Activated naive CD8-positive, alpha-beta T cell treated with anti-CD3 and anti-CD28 coated beads, Interleukin-2, amount 10 ng/mL, durations not matched to agents 7 days and 5 days (primary cell): Measurements from ENCODE around the gene FGF5. TPM values are rescaled to one million over a fixed set of nuclear protein-coding genes. Genes with fewer than 3 reads are reported as not detected.

Source experiments
- total RNA-seq, 2 experiments: library from RNA; stranded (reverse); gene quantifications; one replicate each; pipeline ENCODE4 v1.2.3, GENCODE V29; 2021

FGF5 gene
- total RNA-seq, 2 experiments from 2014 or later, result not detected

Other genes with a start within 250 kb of the FGF5 start
- 10 to 100 TPM; 20.8 to 27.6 TPM for gene ANTXR2, start 193.4 kb upstream of the FGF5 start, total RNA-seq
- 1 to 10 TPM; 8.2 to 9.5 TPM for gene PRDM8, start 69.2 kb upstream of the FGF5 start, total RNA-seq
- gene CFAP299, start 69.1 kb downstream of the FGF5 start, total RNA-seq, result not detected